HG03354 (cell line): ENCODE results near the gene SEMA5A.

Source experiments
- ATAC-seq: cut with Tn5 transposase; IDR thresholded peaks from one replicate; pipeline ENCODE4 v1.9.1; 2021; ENCODE audit warnings: mild to moderate bottlenecking; ENCODE audit not compliant: unreplicated experiment, poor library complexity, severe bottlenecking

The SEMA5A gene

GRCh38 chr5:9483779-9484178 is 62.1 kb downstream of the SEMA5A start:
- no peak for ATAC-seq

- no peak for ATAC-seq
Observed at GRCh38 chr5:9483243-9483642, 62.6 kb downstream of the SEMA5A start.

- ATAC-seq = no peak
Observed at GRCh38 chr5:9482381-9482780, 63.5 kb downstream of the SEMA5A start.

- no peak for ATAC-seq
Observed at GRCh38 chr5:9480499-9480898, 65.4 kb downstream of the SEMA5A start.

DNA sequence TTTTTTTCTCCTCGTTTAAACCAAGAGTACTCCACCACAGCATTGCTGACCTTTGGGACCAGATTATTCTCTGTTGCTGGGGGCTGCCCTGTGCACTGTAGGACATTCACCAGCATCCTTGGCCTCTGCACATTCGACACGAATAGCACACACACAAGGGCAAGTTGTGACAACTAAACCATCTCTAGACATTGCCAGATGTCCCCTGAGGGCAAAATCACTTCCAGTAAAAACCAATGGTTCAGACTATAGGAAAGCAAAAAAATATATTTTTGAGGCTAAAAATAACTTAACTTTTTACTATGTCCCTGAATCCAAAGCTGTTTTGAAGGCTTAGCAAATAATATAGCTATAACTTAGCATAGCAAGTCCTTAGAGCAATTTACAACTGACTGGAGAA is 65.9 kb downstream of the SEMA5A start:
- ATAC-seq = no peak

DNA sequence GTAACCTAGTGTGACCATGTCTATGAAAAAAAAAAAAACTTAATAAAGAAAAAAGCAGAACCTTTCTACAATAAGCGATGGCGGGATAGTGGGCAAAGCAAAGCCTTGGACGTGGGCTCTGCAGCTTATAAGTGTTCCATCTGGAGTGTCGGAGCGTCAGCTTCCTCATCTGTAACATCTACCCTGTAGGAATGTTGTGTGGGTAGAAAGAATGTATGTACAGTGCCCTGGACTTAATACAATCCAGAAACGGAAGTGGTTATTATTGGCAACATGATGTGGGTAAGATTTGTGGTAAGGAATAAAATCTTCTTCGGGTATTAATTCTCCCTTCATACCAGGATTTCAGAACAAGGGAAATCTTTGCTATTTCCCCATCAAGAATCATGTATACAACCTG is 66.5 kb downstream of the SEMA5A start:
- ATAC-seq = no peak

- no peak for ATAC-seq
Observed at GRCh38 chr5:9477537-9477936, 68.3 kb downstream of the SEMA5A start.

DNA sequence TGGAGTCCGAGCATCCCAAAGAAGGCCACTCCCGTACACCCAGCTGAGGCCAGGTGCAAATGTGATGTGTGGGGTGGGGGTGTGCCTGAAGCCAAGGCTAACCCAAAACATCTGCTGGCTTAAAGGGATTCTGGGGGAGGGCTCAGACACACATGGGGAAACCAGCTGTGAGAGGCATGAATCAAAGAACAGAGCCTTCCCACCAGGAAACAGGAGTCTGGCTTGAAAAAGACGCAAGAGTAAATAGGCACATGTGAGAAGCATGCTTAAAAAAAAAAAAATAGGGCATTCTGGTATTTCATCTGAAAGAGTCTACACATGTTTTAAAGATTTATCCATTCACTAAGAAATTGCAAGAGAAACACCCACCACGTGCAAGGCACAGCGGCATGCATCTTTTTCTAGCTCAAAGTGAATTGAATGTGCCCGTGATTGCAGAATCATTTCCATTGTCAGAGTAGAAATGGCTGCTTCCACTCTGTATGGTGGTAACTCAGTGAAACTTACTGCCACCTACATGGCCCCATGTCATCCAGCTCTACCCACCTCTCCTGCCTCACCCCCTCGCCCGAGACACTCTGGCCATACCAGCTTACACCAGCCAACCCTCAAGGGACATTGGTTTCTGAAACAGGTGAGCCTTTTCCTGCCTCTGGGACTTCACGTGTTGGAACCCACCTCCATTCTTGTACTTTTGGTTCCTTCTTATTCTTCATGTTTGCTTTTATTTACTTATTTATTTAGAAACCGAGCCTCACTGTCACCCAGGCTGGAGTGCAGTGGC is 71.5 kb downstream of the SEMA5A start:
- no peak for ATAC-seq

DNA sequence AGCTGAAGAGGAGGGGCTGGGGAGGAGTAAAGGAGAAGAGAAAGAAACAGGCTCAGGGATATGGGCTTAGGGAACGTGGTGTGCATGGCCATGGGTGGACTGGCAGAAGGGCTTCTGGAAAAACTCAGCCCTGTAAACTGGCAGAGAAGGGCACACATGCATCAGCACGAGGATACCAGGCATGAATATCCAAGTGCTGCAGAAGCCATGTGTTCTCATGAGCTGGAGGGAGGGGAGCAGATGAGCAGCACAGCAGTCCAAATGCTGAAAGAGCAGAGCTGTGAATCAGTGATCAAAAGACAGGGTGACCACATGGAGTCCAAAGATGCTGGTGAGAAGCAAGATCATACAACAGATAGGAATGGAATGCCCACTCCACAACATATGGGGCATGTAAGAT is 72.3 kb downstream of the SEMA5A start:
- ATAC-seq = no peak

DNA sequence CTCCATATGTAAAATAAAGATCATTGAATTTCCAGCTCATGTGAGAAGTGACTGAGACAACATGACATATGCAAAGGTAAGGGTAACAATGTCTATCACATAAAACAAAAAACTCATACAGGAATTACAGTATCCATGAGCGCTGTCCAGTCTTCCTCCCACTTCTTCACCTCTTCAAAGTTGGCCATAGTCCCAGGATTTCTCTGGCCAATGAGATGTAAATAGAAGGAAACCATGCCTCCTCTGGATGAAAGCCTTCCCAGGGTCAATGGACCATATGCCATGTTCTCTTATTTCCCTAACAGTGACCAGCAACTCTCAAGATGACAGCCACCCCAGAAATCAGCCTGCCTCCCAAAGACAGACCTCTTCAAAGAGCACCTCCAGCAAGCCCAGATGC is 75.5 kb downstream of the SEMA5A start:
- no peak for ATAC-seq

DNA sequence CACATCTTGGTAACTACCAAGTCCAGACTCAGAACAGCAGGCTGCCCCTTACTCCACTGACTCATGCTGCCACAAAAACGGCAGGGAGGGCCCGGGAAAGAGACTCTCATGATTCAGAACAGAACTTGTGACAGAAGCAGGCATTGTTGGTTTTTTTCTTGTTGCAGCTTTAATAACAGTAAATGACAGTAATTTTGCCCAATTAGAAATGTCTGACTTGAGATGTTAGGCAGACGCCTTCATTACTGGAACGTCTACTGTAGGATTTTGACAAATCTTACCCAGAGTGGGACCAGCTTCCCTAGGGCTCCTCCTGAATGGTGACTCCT is 77.9 kb downstream of the SEMA5A start:
- ATAC-seq = no peak

DNA sequence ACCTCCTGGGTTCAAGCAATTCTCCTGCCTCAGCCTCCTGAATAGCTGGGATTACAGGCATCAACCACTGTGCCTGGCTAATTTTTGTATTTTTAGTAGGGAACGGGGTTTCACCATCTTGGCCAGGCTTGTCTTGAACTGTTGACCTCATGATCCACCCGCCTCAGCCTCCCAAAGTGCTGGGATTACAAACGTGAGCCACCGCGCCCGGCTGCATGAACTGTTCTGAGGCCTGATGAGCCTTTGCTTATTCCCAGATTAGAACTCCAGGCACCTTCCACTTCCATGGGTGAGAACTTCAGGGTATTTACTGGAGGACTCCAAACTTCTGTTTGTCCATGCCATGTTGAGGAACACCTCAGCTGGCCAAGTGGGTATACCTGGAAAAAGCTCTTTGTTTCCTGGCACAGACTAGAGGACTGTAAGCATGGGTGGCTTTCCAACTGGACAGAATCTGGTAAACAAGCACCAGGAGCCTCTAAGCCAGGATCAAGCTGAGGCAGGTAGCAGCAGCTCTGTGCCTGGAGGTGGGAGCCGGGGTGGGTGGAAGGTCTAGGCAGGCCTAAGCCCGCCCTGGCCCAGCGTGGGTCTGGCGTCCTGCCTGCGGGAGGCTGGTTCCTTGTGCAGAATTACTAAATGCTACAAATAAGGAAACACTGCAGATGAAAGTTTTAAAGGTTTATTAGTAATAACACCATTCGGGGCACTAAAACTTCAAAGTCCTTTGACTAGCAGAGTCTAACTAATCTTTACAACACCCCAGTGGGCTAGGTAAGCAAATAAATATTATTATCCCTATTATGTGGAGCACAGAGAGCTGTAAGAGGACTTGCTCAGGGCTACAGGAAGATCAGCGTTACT is 78.4 kb downstream of the SEMA5A start:
- no peak for ATAC-seq

DNA sequence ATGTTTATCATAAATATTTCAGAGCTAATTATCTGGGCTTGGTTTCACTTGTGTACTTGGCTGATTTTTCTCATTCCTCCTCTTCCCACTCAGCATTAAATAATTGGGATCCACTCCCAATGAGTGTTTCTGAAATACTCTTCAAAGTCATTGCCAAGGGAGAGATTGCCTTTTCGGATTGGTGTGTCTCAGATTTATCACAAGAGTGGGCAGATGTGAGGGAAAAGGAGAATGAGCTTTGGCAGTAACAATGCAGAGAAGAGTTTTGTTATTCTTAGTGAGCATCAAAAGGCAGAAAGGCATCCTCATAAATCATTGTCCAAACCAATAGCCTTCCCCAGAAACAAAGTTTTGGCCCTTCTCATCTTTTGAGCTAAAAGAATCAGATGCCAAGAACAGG is 79.2 kb downstream of the SEMA5A start:
- no peak for ATAC-seq

GRCh38 chr5:9464478-9464877 is 81.4 kb downstream of the SEMA5A start:
- no peak for ATAC-seq

DNA sequence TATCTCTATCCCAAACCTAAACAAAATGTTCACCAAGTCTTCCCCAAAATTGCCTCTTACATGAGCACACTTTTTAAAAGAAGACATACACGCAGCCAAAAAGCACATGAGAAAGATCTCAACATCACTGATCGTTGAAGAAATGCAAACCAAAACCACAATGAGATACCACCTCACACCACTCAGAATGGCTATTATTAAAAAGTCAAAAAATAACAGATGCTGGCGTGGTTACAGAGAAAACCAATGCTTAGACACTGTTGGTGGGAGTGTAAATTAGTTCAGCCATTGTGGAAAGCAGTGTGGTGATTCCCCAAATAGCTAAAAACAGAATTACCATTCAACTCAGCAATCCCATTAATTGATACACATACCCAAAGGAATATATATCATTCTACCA is 83.8 kb downstream of the SEMA5A start:
- no peak for ATAC-seq

DNA sequence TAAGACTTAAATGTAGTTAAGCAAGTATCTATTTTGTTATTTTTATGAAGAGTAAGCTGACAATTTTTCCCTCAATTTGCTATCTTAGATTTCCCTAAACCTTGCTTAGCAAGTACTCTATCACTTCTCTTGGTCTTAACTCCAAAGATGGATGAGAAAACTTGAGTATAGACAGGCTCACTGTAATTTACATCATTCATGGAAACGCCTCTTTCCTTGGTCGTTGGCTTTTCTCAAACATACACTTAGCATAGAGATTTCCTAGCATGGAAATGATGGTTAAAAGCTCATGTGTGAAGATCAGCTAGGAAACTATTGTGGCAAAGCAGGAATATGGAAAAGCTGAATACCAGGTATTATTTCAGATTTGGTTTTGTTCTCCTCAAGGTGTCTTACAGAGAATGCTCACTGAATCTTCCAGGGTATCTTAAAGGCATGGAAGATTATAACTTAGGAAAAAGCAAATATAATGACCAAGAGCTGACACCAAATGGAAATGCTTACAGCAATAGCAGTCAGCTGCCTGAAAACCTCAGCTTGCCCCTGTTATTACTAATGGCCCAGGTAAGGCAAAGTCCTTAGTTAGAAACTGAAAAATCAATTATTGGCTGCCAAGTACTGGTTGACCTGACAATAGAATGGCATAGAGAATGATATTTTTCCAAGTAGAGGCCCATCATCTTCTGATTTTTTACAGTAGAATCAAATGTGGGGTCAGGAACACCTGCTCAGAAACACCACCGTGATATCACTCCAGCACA is 84.8 kb downstream of the SEMA5A start:
- no peak for ATAC-seq

DNA sequence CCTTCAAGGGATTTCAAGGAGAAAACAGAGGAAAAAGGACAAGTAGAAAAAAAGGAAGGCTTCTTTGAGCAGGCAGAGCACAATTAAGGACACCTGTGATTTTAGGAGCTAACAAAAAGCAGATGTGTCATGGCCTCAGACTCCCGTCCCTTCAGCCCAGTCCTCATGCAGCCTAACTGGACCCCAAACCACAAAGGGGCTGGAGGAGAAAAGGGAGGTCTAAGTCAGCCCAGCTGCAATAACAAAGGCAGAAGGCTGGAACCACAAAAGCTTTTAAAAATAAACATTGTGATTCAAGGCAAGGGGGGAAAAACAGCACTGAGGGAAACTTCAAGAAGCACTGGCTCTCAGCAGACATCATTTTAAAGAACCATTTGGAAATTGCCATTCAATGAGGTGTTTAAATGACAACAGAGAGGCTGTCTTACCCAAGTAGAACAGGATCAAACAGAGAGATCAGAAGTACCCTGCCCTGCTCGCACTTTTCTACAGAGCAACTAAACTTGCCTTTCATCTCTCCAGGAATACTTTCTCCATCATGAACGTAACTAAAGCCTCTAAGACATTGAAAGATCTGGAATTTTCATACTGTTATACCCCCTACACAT is 89.3 kb downstream of the SEMA5A start:
- ATAC-seq = no peak

GRCh38 chr5:9455826-9456434 is 89.9 kb downstream of the SEMA5A start:
- no peak for ATAC-seq

GRCh38 chr5:9454491-9454890 is 91.4 kb downstream of the SEMA5A start:
- no peak for ATAC-seq

DNA sequence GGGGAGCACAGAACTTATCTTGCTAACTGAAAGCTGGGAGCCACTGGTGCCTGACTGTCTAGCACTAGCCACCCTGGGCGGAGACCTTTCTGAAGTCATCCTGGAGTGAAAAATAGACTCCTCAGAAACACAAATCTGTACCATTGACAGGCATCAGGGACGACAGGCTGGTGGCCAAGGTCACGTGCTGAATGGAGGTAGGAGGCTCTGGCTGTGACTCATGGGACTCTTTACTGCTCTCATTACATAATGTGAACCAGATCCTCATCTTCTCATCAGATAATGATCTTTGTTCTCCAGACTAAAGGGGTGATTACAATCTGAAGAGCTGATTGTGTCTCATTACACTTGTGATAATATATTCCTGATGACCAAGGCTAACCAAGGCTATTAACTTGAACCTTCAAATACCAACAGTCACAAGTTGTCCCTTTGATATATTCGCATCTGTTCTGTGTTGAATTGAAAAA is 91.8 kb downstream of the SEMA5A start:
- ATAC-seq = peak; percentile 55
